HepG2 (cell line): ENCODE data around the gene LARP4. TPM values are rescaled to one million over a fixed set of nuclear protein-coding genes. Genes with fewer than 3 reads are reported as not detected.

ENCODE experiments used
- ATAC-seq: fragments of 200-7000 bp; cut with Tn5 transposase; 3 replicates; pipeline ENCODE4 v1.9.1; 2020; ENCODE audit warnings: mild to moderate bottlenecking, moderate library complexity
- BruUV-seq: library from RNA; stranded (reverse); fragments of 400-500 nt; replicated peaks from 2 replicates; lab custom pipeline; 2021; lab: Mats Ljungman, UMichigan
- CTCF ChIA-PET: fragments of 300-600 bp; formaldehyde crosslinking; extraction: SDS; loops from one replicate; lab custom pipeline; 2021; ENCODE audit warnings: low total read pairs, inconsistent platforms, low intra/inter-chr PET ratio; lab: Yijun Ruan, JAX
- POLR2A ChIA-PET: fragments of 350-600 bp; sonication (Branson Sonifier 250); formaldehyde crosslinking; loops from one replicate; lab custom pipeline; 2020; ENCODE audit warnings: antibody characterized with exemption, inconsistent platforms; lab: Yijun Ruan, JAX
- DNase-seq: peaks from one replicate; pipeline ENCODE4 v3.0.0-alpha.2; 2015; ENCODE audit warnings: low spot score
- FAIRE-seq: peaks from 3 replicates; lab custom pipeline; 2011; peaks lifted over from hg19 to GRCh38; lab: Jason Lieb, UNC
- H2AFZ ChIP-seq: one replicate; pipeline ENCODE4 v1.6.1; 2011; ENCODE audit warnings: low read length, inconsistent platforms
- H3K27ac ChIP-seq: fragments of 300-600 bp; 3 replicates; pipeline ENCODE4 v1.8.0; 2011; ENCODE audit warnings: mixed run types, mild to moderate bottlenecking, mixed read lengths, low read length, inconsistent platforms; ENCODE audit not compliant: insufficient read depth; ENCODE audit errors: extremely low read length
- H3K27me3 ChIP-seq, 2 experiments: fragments of 200-600 bp in 1 of 2; 2 replicates in 1 of 2; 3 replicates in 1 of 2; pipeline versions ENCODE4 v1.6.0 to v1.8.0; 2011; ENCODE audit warnings: low read length in 2 of 2, mild to moderate bottlenecking in 2 of 2, moderate library complexity in 2 of 2, inconsistent platforms in 1 of 2; ENCODE audit not compliant: insufficient read depth in 2 of 2, control insufficient read depth in 1 of 2
- H3K36me3 ChIP-seq, 2 experiments: fragments of 200-600 bp in 1 of 2; replicated peaks in 1 of 2; 2 replicates in 1 of 2; 3 replicates in 1 of 2; pipeline versions ENCODE4 v1.5.1 to v1.8.0; 2011; ENCODE audit warnings: low read length in 2 of 2, inconsistent platforms in 1 of 2; ENCODE audit not compliant: insufficient read depth in 2 of 2, control insufficient read depth in 1 of 2
- H3K4me1 ChIP-seq: 2 replicates; pipeline ENCODE4 v1.5.1; 2012; ENCODE audit warnings: low read length, inconsistent platforms; ENCODE audit not compliant: insufficient read depth
- H3K4me2 ChIP-seq: 2 replicates; pipeline ENCODE4 v1.6.0; 2011; ENCODE audit warnings: low read depth, low read length, inconsistent platforms
- H3K4me3 ChIP-seq, 3 experiments: fragments of 200-600 bp in 1 of 3; sonication (generic), shearing (Covaris generic) in 1 of 3; replicated peaks in 1 of 3; 2 replicates each; pipeline ENCODE4 v1.5.1; 2011 to 2016; ENCODE audit warnings: low read length in 3 of 3, inconsistent platforms in 2 of 3, low read depth in 2 of 3, mild to moderate bottlenecking in 2 of 3, control low read depth in 1 of 3, mixed read lengths in 1 of 3; ENCODE audit not compliant: insufficient read depth in 1 of 3
- H3K79me2 ChIP-seq: one replicate; pipeline ENCODE4 v1.6.1; 2011; ENCODE audit warnings: low read length, inconsistent platforms; ENCODE audit not compliant: insufficient read depth
- H3K9ac ChIP-seq: 2 replicates; pipeline ENCODE4 v1.6.0; 2011; ENCODE audit warnings: mild to moderate bottlenecking, low read depth, low read length, inconsistent platforms; ENCODE audit not compliant: insufficient read depth
- H3K9me3 ChIP-seq: 2 replicates; pipeline ENCODE4 v1.5.1; 2012; ENCODE audit warnings: mild to moderate bottlenecking, low read length
- H4K20me1 ChIP-seq: 2 replicates; pipeline ENCODE4 v1.6.0; 2011; ENCODE audit warnings: inconsistent platforms, mild to moderate bottlenecking, low read length, moderate library complexity; ENCODE audit not compliant: insufficient read depth
- FIP1L1 ChIP-seq: fragments of 200-400 bp; formaldehyde crosslinking; IDR thresholded peaks from 2 replicates; pipeline ENCODE4 v1.6.1; 2018; ENCODE audit warnings: low read depth, mild to moderate bottlenecking, low read length, moderate library complexity, borderline replicate concordance; ENCODE audit not compliant: insufficient read depth
- HES4 ChIP-seq: sonication (generic); formaldehyde crosslinking; IDR thresholded peaks from 2 replicates; pipeline ENCODE4 v1.9.0; 2021; ENCODE audit warnings: mild to moderate bottlenecking, missing genetic modification reagents, borderline replicate concordance
- HNRNPL ChIP-seq: fragments of 200-400 bp; formaldehyde crosslinking; IDR thresholded peaks from 2 replicates; pipeline ENCODE4 v1.6.1; 2017; ENCODE audit warnings: mild to moderate bottlenecking, low read depth, low read length
- ZFP37 ChIP-seq: sonication (generic); formaldehyde crosslinking; IDR thresholded peaks from 2 replicates; pipeline ENCODE4 v1.4.0; 2020; ENCODE audit warnings: missing genetic modification reagents, borderline replicate concordance
- ZNF121 ChIP-seq: sonication (generic); formaldehyde crosslinking; IDR thresholded peaks from 2 replicates; pipeline ENCODE4 v1.5.0; 2020; ENCODE audit warnings: mild to moderate bottlenecking, missing genetic modification reagents
- WGBS: methylation state at CpG from one replicate; pipeline ENCODE4 v1.1.6; 2017; ENCODE audit warnings: low lambda C conversion rate; 5-methylcytosine and 5-hydroxymethylcytosine counted together
- in situ Hi-C: cut with HindIII; loops from 2 replicates; pipeline ENCODE4 v1.10.0; 2017; ENCODE audit warnings: low pct_unique_long_range_greater_than_20kb; ENCODE audit not compliant: extremely low pct_ligation_motif_present
- intact Hi-C: fragments of 100-400 bp; cut with micrococcal nuclease; formaldehyde crosslinking; loops from one replicate; pipeline ENCODE4 v1.10.0; 2022; ENCODE audit not compliant: unreplicated experiment
- polyA plus RNA-seq, 8 experiments: library from polyadenylated mRNA; depleted of rRNA in 3 of 8; stranded (reverse) in 7 of 8; unstranded in 1 of 8; fragments of >200 nt; fragmentation: Illumina TruSeq in 4 of 8; extraction: Trizol in 4 of 8; gene quantifications; 2 replicates each; pipeline versions ENCODE4 v1.2.1 to v1.2.3, GENCODE V29; 2011 to 2016; ENCODE audit warnings: low read depth in 4 of 8, missing spikeins in 1 of 8, mixed read lengths in 1 of 8; ENCODE audit not compliant: insufficient read depth in 1 of 8
- total RNA-seq, 5 experiments: library from RNA; depleted of rRNA; stranded (reverse); fragments of >200 nt; fragmentation: Illumina TruSeq; extraction: Trizol; gene quantifications; 2 replicates each; pipeline ENCODE4 v1.2.3, GENCODE V29; 2016; ENCODE audit warnings: low read depth in 1 of 5
- TF ChIP-seq, protein P1 (sequence below): sonication (generic); formaldehyde crosslinking; IDR thresholded peaks from 2 replicates; pipeline ENCODE4 v1.4.0; 2020; ENCODE audit warnings: mild to moderate bottlenecking, missing genetic modification reagents
- TF ChIP-seq, protein P2 (sequence below): sonication (generic); formaldehyde crosslinking; IDR thresholded peaks from 2 replicates; pipeline ENCODE4 v1.4.0; 2020; ENCODE audit warnings: missing genetic modification reagents
- TF ChIP-seq, protein P3 (sequence below): sonication (generic); formaldehyde crosslinking; IDR thresholded peaks from 2 replicates; pipeline ENCODE4; 2020; ENCODE audit warnings: missing genetic modification reagents, mild to moderate bottlenecking, borderline replicate concordance

Gene LARP4
- total and polyA plus RNA-seq, 2 of the 13 experiments (the other 11 are each of a cell fraction or from before 2014, with no cell fraction given): 16.4 to 42.7 TPM

DNA sequence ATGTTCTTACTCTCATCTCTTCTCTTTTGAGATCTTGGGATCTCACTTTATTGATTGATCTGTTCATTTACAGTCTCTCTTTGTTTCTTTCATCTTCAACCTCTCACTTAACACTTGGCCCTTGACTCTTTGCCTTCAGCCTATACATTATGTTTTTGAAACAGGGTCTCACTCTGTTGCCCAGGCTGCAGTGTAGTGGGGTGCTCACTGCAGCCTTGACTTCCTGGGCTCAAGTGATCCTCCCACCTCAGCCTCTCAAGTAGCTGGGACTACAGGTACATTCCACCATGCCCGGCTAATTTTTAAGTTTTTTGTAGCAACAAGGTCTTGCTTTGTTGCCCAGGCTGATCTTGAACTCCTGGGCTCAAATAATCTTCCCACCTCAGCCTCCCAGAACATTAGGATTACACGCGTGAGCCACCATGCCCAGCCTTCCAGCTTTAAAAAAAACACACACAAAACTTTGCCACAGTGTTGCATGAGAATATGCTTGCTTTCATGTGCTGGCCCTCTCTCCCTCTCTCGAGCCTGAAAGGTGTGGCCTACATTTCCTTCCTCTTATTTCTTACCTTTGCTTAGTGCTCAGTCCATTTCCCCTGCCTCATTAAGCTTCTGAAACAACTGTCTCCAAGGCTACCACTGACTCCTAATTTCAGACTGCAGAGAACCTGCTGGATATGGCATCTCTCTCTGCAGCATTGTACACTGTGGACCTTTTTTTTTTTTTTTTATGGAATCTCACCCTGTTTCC lies 114.0 kb downstream of the LARP4 start:
- ATAC-seq (no peak), DNase-seq (no peak), FAIRE-seq (no peak)
- Histone ChIP-seq H4K20me1 (peaks cover 2% of the 10 kb centered on the region; the same call in 1 of the 2 replicates), H3K9ac (no peak overlapping the region), H3K9me3 (no peaks in the 10 kb centered on the region), H3K27ac (peak overlapping the region; percentile 38), H3K79me2 (peaks cover 94% of the 10 kb centered on the region), H3K36me3 (peaks cover 0 to 5% of the 10 kb centered on the region in 2 experiments; a peak in 1 of 5 replicates), H3K4me2 (no peak overlapping the region), H2AFZ (no peak overlapping the region), H3K4me3 (no peak overlapping the region), H3K27me3 (no peaks in the 10 kb centered on the region), H3K4me1 (peaks cover 82% of the 10 kb centered on the region)
- TF ChIP-seq ZNF121 (CRISPR knock-in tag): peak; percentile 84
- TF ChIP-seq HNRNPL: no peak
- BruUV-seq: no TSS peak
- WGBS: 94% methylated on average over 4 of the region's 4 CpGs
- in situ Hi-C loops (no loop called here), intact Hi-C loops (loop anchor here (1.0 kb wide), 1 partner anchor 11 kb away; no protein-coding TSS in a partner anchor)
- ChIA-PET POLR2A (no interaction called here), CTCF (no interaction called here)

DNA sequence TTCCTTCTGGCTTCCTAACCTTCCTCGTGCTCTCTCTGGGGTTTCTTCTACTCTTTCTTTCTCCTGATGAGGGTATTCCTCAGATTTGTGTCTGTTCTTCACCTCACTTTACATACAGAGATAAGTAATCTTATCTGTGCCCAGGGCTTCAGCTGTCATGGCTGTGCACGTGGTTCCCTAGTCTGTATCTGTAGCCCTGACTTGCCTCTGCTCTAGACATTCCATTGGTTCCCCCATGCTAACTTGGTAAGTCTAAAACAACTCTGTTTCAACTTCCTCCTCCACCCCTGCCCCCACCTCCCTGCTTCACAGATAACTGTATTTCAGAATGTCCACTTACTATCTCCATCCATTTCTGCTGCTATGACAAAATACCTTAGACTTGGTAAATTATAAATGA lies 114.9 kb downstream of the LARP4 start:
- intact Hi-C loops (loop anchor here (1.0 kb wide), 1 partner anchor 10 kb away; no protein-coding TSS in a partner anchor), in situ Hi-C loops (no loop called here)
- Histone ChIP-seq H3K36me3 (peaks cover 0 to 5% of the 10 kb centered on the region in 2 experiments; a peak in 1 of 5 replicates), H3K27ac (no peak overlapping the region), H3K79me2 (peaks cover 94% of the 10 kb centered on the region), H2AFZ (no peak overlapping the region), H3K27me3 (no peaks in the 10 kb centered on the region), H3K9me3 (no peaks in the 10 kb centered on the region), H4K20me1 (peaks cover 2% of the 10 kb centered on the region; the same call in 1 of the 2 replicates), H3K9ac (no peak overlapping the region), H3K4me1 (peaks cover 81% of the 10 kb centered on the region), H3K4me3 (no peak overlapping the region), H3K4me2 (no peak overlapping the region)
- ATAC-seq (no peak), FAIRE-seq (no peak), DNase-seq (no peak)
- 98% methylated on average over 2 of the region's 2 CpGs for WGBS
- CTCF ChIA-PET: no interaction called here
- POLR2A ChIA-PET: interaction anchor here (0.7 to 1.1 kb wide), 2 partner anchors 10 to 34 kb away, joined by 3 to 4 read pairs; no protein-coding TSS in a partner anchor
- no TSS peak for BruUV-seq
- TF ChIP-seq, protein P1, sequence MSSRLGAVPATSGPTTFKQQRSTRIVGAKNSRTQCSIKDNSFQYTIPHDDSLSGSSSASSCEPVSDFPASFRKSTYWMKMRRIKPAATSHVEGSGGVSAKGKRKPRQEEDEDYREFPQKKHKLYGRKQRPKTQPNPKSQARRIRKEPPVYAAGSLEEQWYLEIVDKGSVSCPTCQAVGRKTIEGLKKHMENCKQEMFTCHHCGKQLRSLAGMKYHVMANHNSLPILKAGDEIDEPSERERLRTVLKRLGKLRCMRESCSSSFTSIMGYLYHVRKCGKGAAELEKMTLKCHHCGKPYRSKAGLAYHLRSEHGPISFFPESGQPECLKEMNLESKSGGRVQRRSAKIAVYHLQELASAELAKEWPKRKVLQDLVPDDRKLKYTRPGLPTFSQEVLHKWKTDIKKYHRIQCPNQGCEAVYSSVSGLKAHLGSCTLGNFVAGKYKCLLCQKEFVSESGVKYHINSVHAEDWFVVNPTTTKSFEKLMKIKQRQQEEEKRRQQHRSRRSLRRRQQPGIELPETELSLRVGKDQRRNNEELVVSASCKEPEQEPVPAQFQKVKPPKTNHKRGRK (CRISPR knock-in tag): no peak
- TF ChIP-seq FIP1L1 (no peak), ZFP37 (no peak), HES4 (CRISPR knock-in tag) (no peak)
- TF ChIP-seq, protein P2, sequence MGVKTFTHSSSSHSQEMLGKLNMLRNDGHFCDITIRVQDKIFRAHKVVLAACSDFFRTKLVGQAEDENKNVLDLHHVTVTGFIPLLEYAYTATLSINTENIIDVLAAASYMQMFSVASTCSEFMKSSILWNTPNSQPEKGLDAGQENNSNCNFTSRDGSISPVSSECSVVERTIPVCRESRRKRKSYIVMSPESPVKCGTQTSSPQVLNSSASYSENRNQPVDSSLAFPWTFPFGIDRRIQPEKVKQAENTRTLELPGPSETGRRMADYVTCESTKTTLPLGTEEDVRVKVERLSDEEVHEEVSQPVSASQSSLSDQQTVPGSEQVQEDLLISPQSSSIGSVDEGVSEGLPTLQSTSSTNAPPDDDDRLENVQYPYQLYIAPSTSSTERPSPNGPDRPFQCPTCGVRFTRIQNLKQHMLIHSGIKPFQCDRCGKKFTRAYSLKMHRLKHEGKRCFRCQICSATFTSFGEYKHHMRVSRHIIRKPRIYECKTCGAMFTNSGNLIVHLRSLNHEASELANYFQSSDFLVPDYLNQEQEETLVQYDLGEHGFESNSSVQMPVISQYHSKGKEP (CRISPR knock-in tag): no peak
- TF ChIP-seq, protein P3, sequence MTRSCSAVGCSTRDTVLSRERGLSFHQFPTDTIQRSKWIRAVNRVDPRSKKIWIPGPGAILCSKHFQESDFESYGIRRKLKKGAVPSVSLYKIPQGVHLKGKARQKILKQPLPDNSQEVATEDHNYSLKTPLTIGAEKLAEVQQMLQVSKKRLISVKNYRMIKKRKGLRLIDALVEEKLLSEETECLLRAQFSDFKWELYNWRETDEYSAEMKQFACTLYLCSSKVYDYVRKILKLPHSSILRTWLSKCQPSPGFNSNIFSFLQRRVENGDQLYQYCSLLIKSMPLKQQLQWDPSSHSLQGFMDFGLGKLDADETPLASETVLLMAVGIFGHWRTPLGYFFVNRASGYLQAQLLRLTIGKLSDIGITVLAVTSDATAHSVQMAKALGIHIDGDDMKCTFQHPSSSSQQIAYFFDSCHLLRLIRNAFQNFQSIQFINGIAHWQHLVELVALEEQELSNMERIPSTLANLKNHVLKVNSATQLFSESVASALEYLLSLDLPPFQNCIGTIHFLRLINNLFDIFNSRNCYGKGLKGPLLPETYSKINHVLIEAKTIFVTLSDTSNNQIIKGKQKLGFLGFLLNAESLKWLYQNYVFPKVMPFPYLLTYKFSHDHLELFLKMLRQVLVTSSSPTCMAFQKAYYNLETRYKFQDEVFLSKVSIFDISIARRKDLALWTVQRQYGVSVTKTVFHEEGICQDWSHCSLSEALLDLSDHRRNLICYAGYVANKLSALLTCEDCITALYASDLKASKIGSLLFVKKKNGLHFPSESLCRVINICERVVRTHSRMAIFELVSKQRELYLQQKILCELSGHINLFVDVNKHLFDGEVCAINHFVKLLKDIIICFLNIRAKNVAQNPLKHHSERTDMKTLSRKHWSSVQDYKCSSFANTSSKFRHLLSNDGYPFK (CRISPR knock-in tag): no peak
